HCEC 1CT (cell line): ENCODE results near the gene PLCZ1.
A peak's percentile ranks its signal among the peaks of the same experiment; 100 is the strongest.
"Not testable (repeated sequence)": the region's sequence is repeated elsewhere in the genome, so short reads cannot be mapped to it uniquely, and the experiment has no call there.

Source experiments
- DNase-seq: peaks from one replicate; pipeline ENCODE4 v3.0.0-alpha.2; 2017

The PLCZ1 gene, protein sequence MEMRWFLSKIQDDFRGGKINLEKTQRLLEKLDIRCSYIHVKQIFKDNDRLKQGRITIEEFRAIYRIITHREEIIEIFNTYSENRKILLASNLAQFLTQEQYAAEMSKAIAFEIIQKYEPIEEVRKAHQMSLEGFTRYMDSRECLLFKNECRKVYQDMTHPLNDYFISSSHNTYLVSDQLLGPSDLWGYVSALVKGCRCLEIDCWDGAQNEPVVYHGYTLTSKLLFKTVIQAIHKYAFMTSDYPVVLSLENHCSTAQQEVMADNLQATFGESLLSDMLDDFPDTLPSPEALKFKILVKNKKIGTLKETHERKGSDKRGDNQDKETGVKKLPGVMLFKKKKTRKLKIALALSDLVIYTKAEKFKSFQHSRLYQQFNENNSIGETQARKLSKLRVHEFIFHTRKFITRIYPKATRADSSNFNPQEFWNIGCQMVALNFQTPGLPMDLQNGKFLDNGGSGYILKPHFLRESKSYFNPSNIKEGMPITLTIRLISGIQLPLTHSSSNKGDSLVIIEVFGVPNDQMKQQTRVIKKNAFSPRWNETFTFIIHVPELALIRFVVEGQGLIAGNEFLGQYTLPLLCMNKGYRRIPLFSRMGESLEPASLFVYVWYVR

DNA sequence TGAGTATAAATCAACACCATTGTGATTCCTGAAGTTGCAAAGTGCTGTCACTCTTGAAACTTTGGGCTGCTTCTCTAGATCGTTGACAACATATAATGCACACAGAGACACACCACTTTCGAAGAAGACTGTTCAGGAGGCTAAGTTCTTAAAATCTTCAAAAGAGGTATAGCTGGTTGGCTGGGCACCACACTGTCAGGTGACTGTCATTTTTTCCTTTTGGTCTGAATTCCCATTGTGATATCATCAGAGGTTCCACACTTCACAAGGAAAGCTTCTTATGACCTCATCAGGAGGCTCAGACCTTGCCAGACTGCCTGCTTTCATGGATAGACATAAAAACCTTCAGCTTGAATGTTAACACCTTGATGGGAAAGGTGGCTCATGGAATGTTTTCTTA, at the start of gene PLCZ1, which contains the start of gene CAPZA3:
TSS of gene PLCZ1 (minus strand) at position 194 of the 400 bp plus-strand sequence. CDS start 641 bp downstream, outside the sequence.
TSS of gene CAPZA3 (plus strand) at position 301 of the 400 bp plus-strand sequence. CDS start 150 bp downstream, outside the sequence.
- no peak for DNase-seq

DNA sequence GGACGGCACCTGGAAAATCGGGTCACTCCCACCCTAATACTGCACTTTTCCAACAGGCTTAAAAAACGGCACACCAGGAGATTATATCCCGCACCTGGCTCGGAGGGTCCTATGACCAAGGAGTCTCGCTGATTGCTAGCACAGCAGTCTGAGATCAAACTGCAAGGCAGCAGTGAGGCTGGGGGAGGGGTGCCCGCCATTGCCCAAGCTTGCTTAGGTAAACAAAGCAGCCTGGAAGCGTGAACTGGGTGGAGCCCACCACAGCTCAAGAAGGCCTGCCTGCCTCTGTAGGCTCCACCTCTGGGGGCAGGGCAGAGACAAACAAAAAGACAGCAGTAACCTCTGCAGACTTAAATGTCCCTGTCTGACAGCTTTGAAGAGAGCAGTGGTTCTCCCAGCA, 47.7 kb upstream of the PLCZ1 start:
- not testable (repeated sequence) for DNase-seq

DNA sequence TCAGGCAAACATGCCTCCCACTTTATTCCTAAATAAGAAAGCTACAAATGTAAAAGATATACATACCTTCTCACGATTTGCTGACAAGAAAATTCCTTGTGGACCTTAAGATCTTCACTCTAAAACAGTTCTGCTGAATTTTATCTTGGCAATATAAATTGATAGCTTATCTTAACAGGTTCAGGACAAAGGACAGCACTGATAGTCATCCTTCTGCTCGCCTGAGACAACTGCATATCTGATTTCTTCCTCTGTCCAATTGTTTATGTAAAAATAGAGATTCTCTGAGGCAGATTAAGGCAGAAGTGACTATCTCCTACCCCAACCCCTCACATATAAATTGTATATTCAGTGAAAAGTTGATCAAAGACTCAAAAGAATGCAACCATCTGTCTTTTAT, 45.0 kb upstream of the PLCZ1 start:
- DNase-seq, result no peak

DNA sequence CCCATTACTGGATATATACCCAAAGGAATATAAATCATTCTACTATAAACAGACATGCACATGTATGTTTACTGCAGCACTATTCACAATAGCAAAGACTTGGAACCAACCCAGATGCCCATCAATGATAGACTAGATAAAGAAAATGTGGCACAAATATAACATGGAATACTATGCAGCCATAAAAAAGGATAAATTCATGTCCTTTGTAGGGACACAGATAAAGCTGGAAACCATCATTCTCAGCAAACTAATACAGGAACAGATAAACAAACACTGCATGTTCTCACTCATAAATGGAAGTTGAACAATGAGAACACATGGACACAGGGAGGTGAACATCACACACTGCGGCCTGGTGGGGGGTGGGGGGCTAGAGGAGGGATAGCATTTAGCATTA, 28.7 kb upstream of the PLCZ1 start:
- DNase-seq, result not testable (repeated sequence)

DNA sequence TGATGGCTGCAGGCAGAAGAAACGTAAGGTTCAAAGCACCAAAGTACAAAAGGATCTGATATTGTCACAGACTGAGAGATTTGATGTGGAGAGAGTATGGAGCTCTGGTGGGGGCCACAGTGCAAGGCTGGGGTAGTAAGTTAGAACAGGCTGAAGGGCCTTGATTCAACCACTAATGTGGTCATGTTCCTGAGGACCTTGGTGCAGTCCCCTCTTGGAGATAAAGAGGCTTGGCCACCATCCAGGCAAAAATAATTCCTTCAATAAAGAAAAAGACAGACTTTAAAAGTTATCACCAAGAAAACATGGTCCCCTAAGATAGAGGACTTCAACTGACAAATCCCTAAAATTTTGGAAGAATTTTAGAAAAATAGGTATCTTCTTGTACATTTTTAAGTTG, 17.5 kb upstream of the PLCZ1 start:
- no peak for DNase-seq

DNA sequence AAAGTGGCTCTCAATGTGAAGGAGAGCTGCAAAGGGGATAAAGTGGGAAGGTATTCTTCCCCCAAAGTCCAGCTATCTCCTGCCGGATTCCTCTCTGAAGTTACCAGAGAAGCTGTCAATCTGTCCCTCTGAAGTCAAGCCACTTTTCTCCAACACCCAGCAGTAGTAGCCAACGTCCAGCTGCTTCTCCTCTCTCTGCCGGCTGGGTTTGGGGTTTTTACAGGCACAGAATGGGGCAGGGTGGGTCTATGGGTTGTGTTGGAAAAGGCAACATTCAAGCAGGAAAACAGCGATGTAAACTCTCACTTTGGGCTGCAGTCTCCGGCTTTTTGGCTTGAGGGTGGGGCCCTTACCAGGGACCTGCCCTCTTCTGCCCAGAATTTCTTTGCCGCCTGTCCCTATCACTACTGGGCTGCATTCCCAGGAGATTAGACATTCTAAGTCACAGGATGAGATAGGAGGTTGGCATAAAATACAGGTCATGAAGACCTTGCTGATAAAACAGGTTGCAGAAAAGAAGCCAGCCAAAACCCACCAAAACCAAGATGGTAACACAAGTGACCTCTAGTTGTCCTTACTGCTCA, 16.4 kb upstream of the PLCZ1 start:
- no peak for DNase-seq

DNA sequence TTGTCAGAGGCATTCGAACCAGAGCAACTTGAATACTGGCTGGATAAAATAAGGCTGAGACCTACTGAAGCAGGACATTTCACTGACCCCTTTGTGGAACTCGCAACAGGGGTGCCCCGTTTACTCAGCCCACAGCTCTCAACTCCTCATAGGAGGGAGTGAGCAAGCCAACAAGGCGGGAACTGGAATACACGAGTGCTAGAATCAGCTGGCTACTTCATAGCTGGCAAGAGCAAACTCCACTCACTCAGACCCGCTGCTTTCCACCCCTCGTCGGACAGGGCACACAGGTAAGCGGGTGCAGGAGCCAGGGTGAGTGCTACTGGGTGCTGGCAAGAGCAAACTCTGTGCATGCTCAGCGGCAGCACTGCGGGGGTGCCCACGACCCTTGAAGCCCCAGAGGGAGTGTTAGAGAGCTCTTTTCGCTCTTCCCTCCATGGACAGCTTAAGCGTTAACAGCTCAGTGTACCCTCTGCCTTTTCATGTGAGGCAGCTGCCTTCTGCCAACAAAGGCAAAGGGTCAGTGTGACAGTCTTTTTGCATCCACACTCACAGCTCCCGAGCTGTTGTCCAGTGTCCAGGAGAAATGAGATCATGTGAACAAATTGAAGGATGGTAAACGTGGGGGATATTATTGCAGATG, 15.8 kb upstream of the PLCZ1 start:
- DNase-seq, result no peak

DNA sequence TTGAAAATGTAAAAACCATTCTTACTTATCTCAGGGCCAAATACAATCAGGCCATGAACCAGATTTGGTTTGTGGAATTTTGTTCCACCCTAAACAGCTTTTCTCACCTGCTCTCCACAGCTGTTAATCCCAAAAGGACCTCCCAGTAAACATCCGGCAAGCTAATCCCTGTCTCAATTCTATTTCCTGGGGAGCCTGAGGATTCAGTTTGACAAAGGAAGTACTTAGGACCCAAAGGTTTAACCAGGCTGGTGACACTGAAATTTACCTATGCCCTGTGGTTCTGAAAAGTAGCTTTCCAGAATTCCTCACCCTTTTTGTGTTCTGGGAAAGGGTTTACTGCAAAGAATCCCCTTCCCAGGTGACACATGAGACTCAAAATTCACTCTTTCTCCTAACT, 15.1 kb upstream of the PLCZ1 start:
- DNase-seq, result no peak

DNA sequence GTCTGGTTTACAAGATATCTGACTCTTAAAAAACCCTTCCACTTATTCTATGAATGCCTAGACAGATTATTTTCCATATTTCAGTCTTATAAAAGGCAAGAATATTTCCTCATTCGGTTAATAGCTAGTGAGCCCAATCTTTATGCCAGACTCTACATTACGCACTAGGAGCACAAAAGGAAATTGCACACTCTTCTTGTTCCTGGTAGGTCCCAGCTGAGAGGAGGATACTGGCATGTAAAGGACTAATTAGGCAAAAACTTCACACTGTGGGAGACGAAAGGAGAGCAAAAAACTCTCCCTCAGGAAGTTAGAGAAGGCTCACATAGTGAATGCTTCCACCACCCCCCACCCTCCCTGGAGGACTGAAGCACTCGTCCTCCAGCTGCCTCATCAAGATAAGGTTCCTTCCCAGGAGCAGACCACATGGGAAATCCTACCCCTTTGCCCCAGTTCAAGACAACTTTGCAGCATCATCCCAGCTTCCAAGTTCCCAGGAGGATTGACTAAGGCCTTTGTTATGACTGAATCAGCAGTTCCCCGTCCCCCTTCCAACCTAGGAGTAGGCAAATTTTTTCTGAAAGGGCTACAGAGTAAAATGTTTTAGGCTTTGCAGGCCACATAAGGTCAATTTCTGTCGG, 14.6 kb upstream of the PLCZ1 start:
- DNase-seq, result peak; percentile 86

DNA sequence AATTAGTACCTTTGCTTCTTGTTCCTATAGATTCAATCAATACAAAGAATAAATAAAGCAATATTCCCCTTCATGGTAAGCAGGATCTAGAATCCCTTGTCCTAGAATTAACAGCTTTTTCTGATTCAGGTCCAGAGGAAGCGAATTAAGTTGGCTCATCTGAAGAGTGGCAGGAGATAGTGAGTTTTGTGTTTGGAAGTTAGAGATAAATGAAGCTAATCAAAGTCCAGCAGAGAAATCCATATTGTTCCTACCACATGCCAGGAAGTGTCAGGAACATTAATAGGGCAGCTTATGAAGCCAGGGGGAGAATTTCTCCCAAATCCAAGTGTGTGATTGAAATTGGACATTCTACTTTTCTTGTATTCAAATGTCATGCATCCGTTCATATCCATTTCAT, 14.1 kb upstream of the PLCZ1 start:
- DNase-seq, result no peak

DNA sequence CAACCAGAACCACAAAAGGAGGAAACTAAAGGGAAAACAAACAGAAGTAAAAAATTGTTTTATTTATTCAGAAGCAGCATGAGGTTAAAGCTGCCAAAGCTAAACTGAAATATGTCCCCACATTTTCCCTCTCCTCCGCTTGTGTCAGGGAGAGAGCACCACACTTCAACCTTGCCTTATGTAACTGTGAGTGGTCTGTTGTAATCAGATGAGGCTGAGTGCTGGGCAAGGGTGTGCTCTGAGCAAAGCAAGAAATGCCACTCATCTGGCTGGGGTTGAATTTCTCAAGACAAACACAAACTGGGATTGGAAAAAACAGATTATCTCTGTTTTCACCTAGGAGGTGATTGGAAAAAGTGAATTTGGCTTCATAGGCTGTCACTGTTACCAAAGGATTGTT, 12.3 kb upstream of the PLCZ1 start:
- no peak for DNase-seq

DNA sequence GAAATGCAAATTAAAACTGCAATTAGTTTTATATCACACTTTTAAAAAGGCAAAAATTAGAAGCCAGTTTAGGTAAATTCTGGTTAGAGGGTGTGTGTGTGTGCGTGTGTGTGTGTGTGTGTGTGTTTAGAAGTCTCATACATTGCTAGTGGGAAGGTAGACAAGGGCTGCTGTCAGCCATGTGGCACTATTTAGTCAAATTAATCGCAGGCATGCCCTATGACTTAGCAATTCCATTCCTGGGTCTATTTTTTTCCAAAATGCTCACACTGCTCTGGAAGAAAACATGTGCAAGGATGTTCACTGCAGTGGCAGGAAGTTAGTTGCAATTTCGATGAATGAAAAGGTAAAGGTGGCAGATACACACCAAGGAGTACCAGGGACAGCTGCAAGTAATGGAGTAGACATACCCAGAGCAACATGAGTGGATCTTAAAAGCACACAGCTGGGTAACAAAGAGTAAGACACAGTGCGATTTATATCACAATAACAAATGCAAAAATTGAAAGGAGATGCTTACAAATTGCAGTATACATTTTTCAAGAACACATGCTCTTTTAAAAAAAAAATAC, 11.7 kb upstream of the PLCZ1 start:
- DNase-seq, result no peak

DNA sequence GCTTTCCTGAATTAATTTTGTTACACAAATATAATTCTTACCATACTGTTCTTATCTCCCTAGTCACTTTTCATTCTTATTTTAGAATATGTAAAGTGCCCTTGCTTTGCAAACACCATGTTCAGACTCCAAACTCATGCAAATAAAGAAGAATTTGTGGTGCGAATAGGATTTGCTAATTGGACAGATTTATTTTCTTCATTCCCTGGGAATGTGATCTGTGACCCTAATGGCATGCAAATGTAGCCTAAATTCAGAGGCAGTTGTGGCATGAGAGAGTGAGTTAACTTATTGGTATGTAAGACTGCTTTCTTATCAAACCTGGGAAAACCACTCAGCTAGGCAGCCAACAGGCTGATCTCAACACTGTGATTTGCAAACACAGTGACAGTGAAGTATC, 10.1 kb upstream of the PLCZ1 start:
- peak; percentile 93 for DNase-seq

DNA sequence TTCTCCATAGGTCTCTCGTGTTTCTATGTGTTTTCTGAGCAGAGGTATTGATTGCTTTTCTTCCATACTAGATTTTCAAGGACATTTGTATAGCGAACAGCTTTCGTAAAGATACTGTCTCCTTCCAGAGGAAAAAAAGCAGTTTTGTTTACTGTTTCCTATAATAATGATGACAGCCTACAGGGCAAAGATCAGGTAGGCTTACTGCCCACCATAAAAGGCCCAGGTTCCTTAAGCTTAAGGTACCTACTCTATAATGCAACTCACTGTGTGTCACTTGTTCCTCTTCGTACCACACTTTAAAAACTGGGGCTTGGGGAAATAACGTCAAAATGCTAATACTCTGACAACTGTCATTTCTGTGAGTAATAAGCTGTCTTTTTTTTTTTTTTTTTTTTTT, 6.7 kb downstream of the PLCZ1 start:
- no peak for DNase-seq

DNA sequence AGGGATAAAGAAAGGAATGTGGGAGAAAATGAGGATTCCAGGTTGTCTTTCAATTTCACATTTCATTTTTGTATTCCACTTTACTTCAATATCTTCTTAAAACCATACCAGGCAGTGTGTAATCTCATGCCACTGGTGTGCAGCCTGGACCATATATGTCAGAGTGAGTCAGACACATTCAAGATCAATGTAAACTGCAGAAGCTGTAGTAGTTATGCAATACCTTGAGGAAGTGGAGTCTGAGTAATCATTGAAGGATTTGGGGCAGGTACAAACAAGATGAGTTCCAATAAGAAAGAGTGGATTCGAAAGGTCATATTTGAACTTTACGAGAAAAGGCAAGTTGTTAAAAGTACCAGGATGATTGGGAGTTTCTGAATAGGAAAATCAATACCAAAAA, 14.1 kb downstream of the PLCZ1 start:
- peak; percentile 93 for DNase-seq

DNA sequence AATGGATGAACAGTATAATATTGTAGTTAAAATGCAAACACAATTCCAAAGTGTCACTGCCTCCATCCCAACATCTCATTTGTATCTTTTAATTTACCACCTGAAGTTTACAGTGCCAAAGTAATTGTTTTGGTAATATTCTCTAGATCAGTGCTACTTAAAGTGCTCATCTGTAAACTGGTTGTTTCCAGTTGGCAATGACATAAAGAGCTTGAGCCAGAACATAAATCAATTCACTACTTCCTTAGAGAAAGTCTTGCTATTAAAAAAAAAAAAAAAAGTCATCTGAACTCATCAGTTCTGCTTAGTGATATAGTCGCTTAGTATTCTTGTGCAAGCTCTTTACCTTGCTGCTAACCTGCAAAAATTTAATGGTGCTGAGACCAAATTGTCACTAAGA, 16.4 kb downstream of the PLCZ1 start:
- DNase-seq, result no peak

DNA sequence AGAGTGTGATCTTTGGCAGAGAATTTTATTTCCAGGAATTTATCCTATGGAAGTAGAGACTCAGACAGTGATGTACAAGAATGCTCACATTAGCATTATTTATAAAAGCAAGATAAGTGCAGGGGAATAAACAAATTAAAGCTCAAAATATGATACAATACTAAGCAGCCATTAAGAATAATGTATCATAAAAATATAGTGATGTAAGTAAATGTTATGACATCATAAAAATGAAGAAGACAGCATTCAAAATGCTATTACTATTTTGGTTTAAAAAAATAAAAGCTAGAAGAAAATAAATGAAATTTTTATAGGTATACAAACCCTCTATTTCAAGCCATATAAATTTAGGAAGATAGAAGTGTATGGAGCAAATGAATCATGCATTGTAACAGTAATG, 17.1 kb downstream of the PLCZ1 start:
- no peak for DNase-seq

DNA sequence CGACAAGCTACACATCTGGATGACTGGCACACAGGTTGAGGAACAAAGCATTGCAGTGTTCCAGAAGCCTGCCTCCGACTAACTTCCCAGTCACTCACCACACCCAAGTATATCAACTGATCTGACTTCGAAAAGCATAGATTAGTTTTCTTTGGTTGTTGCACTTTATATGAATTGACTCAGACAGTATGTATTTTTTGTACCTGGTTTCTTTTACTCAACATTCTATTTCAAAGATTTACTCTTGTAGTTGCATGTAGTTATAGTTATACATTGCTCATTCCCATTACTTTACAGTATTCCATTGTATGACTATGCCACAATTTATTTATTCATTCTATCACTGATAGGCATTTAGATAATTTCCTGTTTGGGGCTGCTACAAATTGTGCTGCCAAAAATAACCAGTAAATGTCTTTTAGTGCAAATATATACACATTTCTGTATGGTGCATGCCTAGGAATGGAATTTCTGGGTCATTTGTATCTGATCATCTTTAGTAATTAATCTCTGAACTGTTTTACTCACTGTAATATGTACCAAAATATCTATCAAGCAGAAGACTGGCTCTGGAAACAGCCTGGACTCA, 17.8 kb downstream of the PLCZ1 start:
- peak; percentile 19 for DNase-seq

DNA sequence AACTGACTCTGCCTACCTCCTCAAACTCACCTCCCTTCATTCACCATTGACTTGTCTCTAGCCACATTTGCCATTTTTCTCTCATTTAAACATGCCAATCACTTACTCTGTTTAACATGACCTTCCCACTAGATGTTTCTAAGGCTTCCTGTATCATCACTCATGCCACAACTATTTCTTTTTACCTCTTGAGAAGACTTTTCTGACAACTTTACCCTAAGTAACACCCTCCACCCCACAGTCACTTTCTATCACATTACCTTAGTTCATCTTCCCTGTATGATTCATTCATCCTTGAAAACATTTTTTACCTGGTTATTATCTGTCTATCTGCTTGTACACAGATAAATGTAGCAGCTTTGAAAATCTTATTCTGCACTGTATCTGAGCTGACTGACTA, 19.4 kb downstream of the PLCZ1 start:
- no peak for DNase-seq

DNA sequence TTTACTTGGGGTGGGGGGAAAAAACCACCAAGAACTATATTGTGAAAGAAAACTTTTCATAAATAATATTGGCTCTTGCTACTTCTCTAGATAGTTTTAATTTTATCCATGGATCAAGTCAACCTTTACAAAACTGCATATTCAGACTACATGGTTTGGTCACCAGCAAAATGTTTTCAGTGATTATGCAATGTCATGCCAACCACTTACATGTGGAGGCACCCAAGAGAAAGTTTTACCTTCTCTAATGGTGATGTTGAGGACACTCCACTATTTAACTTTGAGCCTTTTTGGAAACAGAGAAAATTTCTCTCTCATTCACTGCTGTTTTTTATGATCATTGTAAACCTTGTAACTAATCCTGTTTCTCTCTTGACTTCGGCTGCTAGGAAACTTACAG, 21.6 kb downstream of the PLCZ1 start:
- no peak for DNase-seq

DNA sequence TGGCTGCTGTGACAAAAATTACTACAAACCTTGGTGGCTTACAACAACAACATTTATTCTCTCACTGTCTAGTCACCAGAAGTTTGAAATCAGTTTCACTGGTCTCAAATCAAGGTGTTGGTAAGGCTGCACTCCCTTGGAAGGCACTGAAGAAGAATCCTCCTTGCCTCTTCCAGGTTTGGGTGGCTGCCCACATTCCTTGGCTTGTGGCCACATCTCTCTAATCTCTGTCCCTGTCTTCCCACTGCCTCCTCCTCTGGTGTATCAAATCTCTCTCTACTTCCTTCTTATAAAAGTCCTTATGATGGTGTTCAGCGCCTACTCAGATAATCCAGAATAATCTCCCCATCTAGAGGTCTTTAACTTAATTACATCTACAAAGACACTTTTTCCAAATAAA, 31.0 kb downstream of the PLCZ1 start:
- DNase-seq, result peak; percentile 30

DNA sequence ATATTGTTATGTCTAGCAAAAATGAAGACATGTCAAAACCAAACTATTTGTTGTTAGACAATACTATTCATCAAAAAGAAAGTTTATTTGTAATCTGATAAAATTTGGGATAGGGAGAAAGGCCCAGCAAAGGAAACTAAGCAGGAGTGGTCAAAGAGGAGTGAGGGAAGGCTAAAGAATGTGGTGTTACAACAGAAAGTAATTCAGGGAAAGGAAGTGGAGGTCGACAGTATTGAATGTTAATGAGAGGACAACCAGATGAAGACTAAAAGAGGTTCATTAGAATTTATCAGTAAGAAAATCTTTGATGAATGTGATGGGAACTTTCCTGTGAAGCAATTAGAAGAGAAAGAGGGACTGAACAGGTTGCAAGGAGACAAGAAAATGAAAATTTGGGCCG, 33.9 kb downstream of the PLCZ1 start:
- no peak for DNase-seq
